Caco-2 (cell line): Measurements from ENCODE around the gene SMARCC1. TPM values are rescaled to one million over a fixed set of nuclear protein-coding genes. Genes with fewer than 3 reads are reported as not detected.

Experiments
- BruUV-seq: library from RNA; stranded (reverse); fragments of 400-500 nt; replicated peaks from 2 replicates; lab custom pipeline; 2021; lab: Mats Ljungman, UMichigan
- CTCF ChIA-PET: fragments of 300-600 bp; sonication (Branson Sonifier 250); formaldehyde crosslinking; loops from one replicate; lab custom pipeline; 2022; ENCODE audit warnings: antibody characterized with exemption; lab: Charles Lee
- POLR2A ChIA-PET: fragments of 300-600 bp; sonication (Branson Sonifier 250); formaldehyde crosslinking; loops from one replicate; lab custom pipeline; 2022; ENCODE audit warnings: antibody characterized with exemption; lab: Charles Lee
- DNase-seq, 2 experiments: peaks; one replicate each; pipeline versions ENCODE4 v3.0.0 to v3.0.0-alpha.2; 2020 to 2022
- H3K27me3 ChIP-seq: replicated peaks from 2 replicates; pipeline ENCODE4 v1.6.0; 2011; ENCODE audit warnings: low read length; ENCODE audit not compliant: control insufficient read depth, insufficient read depth
- H3K36me3 ChIP-seq: 2 replicates; pipeline ENCODE4 v1.5.1; 2011; ENCODE audit warnings: low read length; ENCODE audit not compliant: control insufficient read depth, insufficient read depth
- H3K4me1 ChIP-seq: fragments of 250-450 bp; sonication (Bioruptor Pico); 2 replicates; pipeline ENCODE4 v1.5.1; 2020; ENCODE audit warnings: mild to moderate bottlenecking
- H3K4me3 ChIP-seq: 2 replicates; pipeline ENCODE4 v1.5.1; 2011; ENCODE audit warnings: low read depth, mild to moderate bottlenecking, control low read depth, low read length
- H3K9me3 ChIP-seq: fragments of 250-450 bp; sonication (Bioruptor Pico); 2 replicates; pipeline ENCODE4 v1.5.1; 2020; ENCODE audit warnings: mild to moderate bottlenecking, moderate library complexity
- H3K27ac Mint-ChIP-seq: one replicate; pipeline ENCODE4 v1.8.0; 2022; ENCODE audit warnings: mixed read lengths; ENCODE audit not compliant: unreplicated experiment
- H3K27me3 Mint-ChIP-seq: one replicate; pipeline ENCODE4 v1.8.0; 2022; ENCODE audit warnings: mixed read lengths; ENCODE audit not compliant: insufficient read depth, unreplicated experiment
- H3K36me3 Mint-ChIP-seq: one replicate; pipeline ENCODE4 v1.8.0; 2022; ENCODE audit warnings: mild to moderate bottlenecking, mixed read lengths; ENCODE audit not compliant: insufficient read depth, unreplicated experiment
- H3K4me1 Mint-ChIP-seq: one replicate; pipeline ENCODE4 v1.8.0; 2022; ENCODE audit warnings: low read depth, mixed read lengths; ENCODE audit not compliant: unreplicated experiment
- H3K4me3 Mint-ChIP-seq: one replicate; pipeline ENCODE4 v1.8.0; 2022; ENCODE audit warnings: mild to moderate bottlenecking, moderate library complexity, mixed read lengths; ENCODE audit not compliant: unreplicated experiment
- H3K9me3 Mint-ChIP-seq: one replicate; pipeline ENCODE4 v1.8.0; 2022; ENCODE audit warnings: mixed read lengths; ENCODE audit not compliant: unreplicated experiment
- intact Hi-C: fragments of 100-400 bp; cut with micrococcal nuclease; formaldehyde crosslinking; loops from one replicate; pipeline ENCODE4 v1.10.0; 2022; ENCODE audit not compliant: unreplicated experiment
- total RNA-seq: library from RNA; stranded (reverse); gene quantifications from 2 replicates; pipeline ENCODE4 v1.2.3, GENCODE V29; 2022
- TF ChIP-seq, protein P1 (sequence below), 2 experiments: fragments of 200-600 bp in 1 of 2; IDR thresholded peaks; 1 replicate in 1 of 2; 2 replicates in 1 of 2; pipeline versions ENCODE4 v1.5.1 to v1.8.0; 2011 to 2022; ENCODE audit warnings: antibody characterized with exemption in 1 of 2, control low read depth in 1 of 2, inconsistent platforms in 1 of 2, low read depth in 1 of 2, low read length in 1 of 2, mild to moderate bottlenecking in 1 of 2, moderate library complexity in 1 of 2; ENCODE audit not compliant: insufficient read depth in 1 of 2, severe bottlenecking in 1 of 2, unreplicated experiment in 1 of 2

SMARCC1 gene
- total RNA-seq, 1 experiment from 2014 or later: 128 TPM

- CTCF ChIA-PET: no interaction called here
- intact Hi-C loops: no loop called here
- BruUV-seq: no TSS peak
These were observed 208.2 kb downstream of the SMARCC1 start for GRCh38 chr3:47573190-47574172.

DNA sequence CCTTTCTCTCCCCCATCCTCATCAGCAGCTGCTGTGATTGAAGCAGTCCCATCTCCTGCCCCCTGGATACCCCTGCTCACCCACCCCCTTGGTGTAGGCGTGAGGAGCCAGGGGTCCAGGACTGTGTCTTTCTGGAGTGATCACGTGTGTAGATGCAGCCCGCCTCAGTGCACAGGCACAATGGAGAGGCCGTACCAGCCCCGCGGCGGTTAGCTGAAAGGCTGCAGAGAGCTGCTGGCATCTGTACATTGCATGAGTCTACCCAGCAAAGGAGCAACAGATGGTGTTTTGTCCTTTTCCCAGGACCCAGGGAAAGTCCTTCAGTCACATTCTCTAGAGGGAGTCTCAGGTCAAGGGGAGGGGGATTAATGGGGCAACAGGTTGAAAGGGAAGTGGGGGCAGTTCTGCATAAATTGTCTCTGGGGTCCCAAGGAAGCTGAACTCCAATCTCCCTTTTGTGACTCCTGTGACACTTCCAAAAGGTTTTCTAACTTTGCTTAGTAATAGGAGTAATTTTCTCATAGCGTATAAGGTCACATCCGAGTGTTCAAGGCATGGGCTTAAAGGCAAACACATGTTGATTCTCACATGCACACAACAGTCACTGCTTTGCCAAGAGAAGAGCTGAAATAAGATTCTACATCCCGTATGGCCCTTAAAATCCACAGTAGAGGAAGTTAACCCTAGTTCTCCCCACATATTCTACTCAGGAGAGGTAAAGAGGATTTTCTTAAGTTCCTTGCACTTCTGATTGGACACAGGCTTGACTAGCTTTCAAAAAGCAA is 210.1 kb downstream of the SMARCC1 start:
- Histone ChIP-seq H3K9me3 (no peaks in the 10 kb centered on the region), H3K4me3 (no peak overlapping the region), H3K4me1 (no peaks in the 10 kb centered on the region), H3K27me3 (no peaks in the 10 kb centered on the region), H3K36me3 (no peaks in the 10 kb centered on the region)
- Mint-ChIP-seq H3K4me3 (no peak overlapping the region), H3K27ac (no peak overlapping the region), H3K9me3 (no peaks in the 10 kb centered on the region), H3K27me3 (peaks cover 4% of the 10 kb centered on the region), H3K36me3 (no peaks in the 10 kb centered on the region), H3K4me1 (no peaks in the 10 kb centered on the region)
- ChIA-PET CTCF (interaction anchor here (1.3 kb wide), 1 partner anchor 49 kb away, joined by 4 read pairs; no protein-coding TSS in a partner anchor), POLR2A (no interaction called here)
- no TSS peak for BruUV-seq
- intact Hi-C loops: no loop called here
- TF ChIP-seq, protein P1, sequence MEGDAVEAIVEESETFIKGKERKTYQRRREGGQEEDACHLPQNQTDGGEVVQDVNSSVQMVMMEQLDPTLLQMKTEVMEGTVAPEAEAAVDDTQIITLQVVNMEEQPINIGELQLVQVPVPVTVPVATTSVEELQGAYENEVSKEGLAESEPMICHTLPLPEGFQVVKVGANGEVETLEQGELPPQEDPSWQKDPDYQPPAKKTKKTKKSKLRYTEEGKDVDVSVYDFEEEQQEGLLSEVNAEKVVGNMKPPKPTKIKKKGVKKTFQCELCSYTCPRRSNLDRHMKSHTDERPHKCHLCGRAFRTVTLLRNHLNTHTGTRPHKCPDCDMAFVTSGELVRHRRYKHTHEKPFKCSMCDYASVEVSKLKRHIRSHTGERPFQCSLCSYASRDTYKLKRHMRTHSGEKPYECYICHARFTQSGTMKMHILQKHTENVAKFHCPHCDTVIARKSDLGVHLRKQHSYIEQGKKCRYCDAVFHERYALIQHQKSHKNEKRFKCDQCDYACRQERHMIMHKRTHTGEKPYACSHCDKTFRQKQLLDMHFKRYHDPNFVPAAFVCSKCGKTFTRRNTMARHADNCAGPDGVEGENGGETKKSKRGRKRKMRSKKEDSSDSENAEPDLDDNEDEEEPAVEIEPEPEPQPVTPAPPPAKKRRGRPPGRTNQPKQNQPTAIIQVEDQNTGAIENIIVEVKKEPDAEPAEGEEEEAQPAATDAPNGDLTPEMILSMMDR (IDR thresholded peaks at IDR 0.05; ENCODE audit: insufficient read depth in 1 of 2, low read depth in 1 of 2, low read length in 1 of 2, severe bottlenecking in 1 of 2, unreplicated experiment in 1 of 2): no peak
- no peak for DNase-seq

More at GRCh38 chr3:47573190-47574172, 208.2 kb downstream of the SMARCC1 start:
- H3K4me3 Mint-ChIP-seq: no peak overlapping the region
- H3K4me1 Mint-ChIP-seq: no peaks in the 10 kb centered on the region
- no peaks in the 10 kb centered on the region for H3K36me3 Mint-ChIP-seq
- TF ChIP-seq, protein P1 (IDR thresholded peaks at IDR 0.05; ENCODE audit: insufficient read depth in 1 of 2, low read depth in 1 of 2, low read length in 1 of 2, severe bottlenecking in 1 of 2, unreplicated experiment in 1 of 2): no peak
- no peak for DNase-seq
- no peak overlapping the region for H3K27ac Mint-ChIP-seq
- Histone ChIP-seq H3K9me3 (no peaks in the 10 kb centered on the region), H3K4me3 (no peak overlapping the region), H3K4me1 (no peaks in the 10 kb centered on the region), H3K27me3 (no peaks in the 10 kb centered on the region), H3K36me3 (no peaks in the 10 kb centered on the region)
- no peaks in the 10 kb centered on the region for H3K9me3 Mint-ChIP-seq
- POLR2A ChIA-PET: no interaction called here
- H3K27me3 Mint-ChIP-seq: peaks cover 4% of the 10 kb centered on the region

DNA sequence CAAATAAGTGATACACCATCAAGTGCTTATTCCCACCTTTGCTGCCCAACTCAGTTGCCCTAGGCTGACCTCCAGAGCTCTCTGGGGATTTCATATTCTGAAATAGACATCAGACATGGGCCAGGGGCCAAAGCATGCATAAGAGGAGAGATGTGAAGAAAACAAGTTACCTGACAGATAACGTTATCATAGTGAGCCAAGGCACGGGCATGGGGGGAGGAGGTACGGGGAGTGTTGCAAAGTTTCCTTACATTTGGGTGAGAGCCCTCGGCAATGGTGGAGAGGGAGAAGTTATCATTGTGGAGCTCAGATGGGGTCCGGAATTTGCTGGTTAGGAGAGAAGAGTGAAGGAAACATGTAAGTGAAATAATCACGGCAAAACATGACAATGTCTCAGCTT is 212.8 kb downstream of the SMARCC1 start:
- Histone ChIP-seq H3K4me3 (no peak overlapping the region), H3K27me3 (no peaks in the 10 kb centered on the region), H3K4me1 (no peaks in the 10 kb centered on the region), H3K36me3 (no peaks in the 10 kb centered on the region), H3K9me3 (no peaks in the 10 kb centered on the region)
- intact Hi-C loops: loop anchor here (5.0 kb wide), 1 partner anchor 47 kb away; no protein-coding TSS in a partner anchor
- Mint-ChIP-seq H3K4me1 (no peaks in the 10 kb centered on the region), H3K36me3 (no peaks in the 10 kb centered on the region), H3K9me3 (no peaks in the 10 kb centered on the region), H3K27me3 (peaks cover 4% of the 10 kb centered on the region), H3K4me3 (no peak overlapping the region), H3K27ac (no peak overlapping the region)
- ChIA-PET CTCF (interaction anchor here (1.2 kb wide), 1 partner anchor 47 kb away, joined by 3 read pairs; no protein-coding TSS in a partner anchor), POLR2A (no interaction called here)
- no peak for DNase-seq
- BruUV-seq: no TSS peak
- TF ChIP-seq, protein P1 (IDR thresholded peaks at IDR 0.05; ENCODE audit: insufficient read depth in 1 of 2, low read depth in 1 of 2, low read length in 1 of 2, severe bottlenecking in 1 of 2, unreplicated experiment in 1 of 2): no peak
